ENCODE measurements around the gene OIT3. TPM values are rescaled to one million over a fixed set of nuclear protein-coding genes. Genes with fewer than 3 reads are reported as not detected.

Gene OIT3
- not detected for total RNA-seq

- no peaks in the 10 kb centered on the region for H3K4me1 ChIP-seq (replicated peaks)
- H3K4me3 ChIP-seq, result no peak within 1 kb of the TSS
- no peaks in the 10 kb centered on the region for H3K36me3 ChIP-seq
- TF ChIP-seq CTCF (IDR thresholded peaks at IDR 0.05), result no peak
- TF ChIP-seq POLR2A (IDR thresholded peaks at IDR 0.05), result no peak
- no peak for TF ChIP-seq POLR2AphosphoS5 (IDR thresholded peaks at IDR 0.05)
- no peak within 1 kb of the TSS for H3K27ac ChIP-seq
- H3K9me3 ChIP-seq, result no peaks in the 10 kb centered on the region
- no peak for DNase-seq (ENCODE audit: low spot score)
- WGBS, result 72% methylated on average over 4 of the region's 4 CpGs
- intact Hi-C loops (cut with DNase I), result no loop called here
- no peaks in the 10 kb centered on the region for H3K27me3 ChIP-seq (replicated peaks; ENCODE audit: insufficient read depth)
Observed at GRCh38 chr10:72893136-72893798, at the start of gene OIT3. Gene OIT3, plus strand, starts transcription at chr10:72893739. Its CDS starts 60 bp downstream, at chr10:72893799.

DNA sequence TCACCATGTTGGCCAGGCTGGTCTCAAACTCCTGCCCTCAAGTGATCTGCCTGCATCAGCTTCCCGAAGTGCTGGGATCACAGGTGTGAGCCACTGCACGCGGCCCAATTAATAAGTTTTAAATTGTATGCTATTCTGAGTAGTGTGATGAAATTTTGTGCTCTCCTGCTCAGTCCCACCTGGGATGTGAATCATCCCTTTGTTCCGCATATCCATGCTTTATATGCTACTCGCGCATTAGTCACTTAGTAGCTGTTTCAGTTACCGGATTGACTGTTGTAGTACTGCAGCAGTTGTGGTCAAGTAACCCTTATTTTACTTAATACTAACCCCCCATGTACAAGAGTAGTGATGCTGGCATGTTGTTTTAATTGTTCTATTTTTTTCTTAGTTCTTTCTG lies 47.3 kb upstream of the OIT3 start:
- no peaks in the 10 kb centered on the region for H3K36me3 ChIP-seq
- 87% methylated on average over 7 of the region's 7 CpGs for whole genome bisulfite sequencing
- no peaks in the 10 kb centered on the region for H3K27me3 ChIP-seq (replicated peaks; ENCODE audit: insufficient read depth)
- no peaks in the 10 kb centered on the region for H3K4me1 ChIP-seq (replicated peaks)
- no peak for TF ChIP-seq POLR2AphosphoS5 (IDR thresholded peaks at IDR 0.05)
- TF ChIP-seq CTCF (IDR thresholded peaks at IDR 0.05), result no peak
- no peak for TF ChIP-seq POLR2A (IDR thresholded peaks at IDR 0.05)
- intact Hi-C loops (cut with DNase I), result no loop called here
- H3K9me3 ChIP-seq, result no peaks in the 10 kb centered on the region
- DNase-seq (ENCODE audit: low spot score), result no peak
- no peak overlapping the region for H3K27ac ChIP-seq
- H3K4me3 ChIP-seq, result no peak overlapping the region

DNA sequence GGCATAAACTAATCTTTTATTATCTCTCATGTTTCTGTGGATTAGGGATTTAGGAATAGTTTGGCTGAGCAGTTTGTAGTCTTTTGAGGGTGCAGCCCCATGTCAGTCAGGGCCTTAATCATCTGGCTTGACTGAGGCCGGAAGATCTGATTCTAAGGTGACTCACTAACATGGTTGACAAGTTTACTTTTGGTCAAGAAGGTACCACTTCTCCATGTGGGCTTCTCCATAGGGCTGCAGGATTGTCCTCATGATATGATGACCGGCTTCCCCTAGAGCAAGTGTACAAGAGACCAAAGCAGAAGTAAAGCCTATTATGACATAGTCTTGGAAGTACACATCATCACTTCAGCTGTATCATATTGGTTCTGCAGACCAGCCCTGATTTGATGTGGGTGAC lies 45.9 kb upstream of the OIT3 start:
- TF ChIP-seq CTCF (IDR thresholded peaks at IDR 0.05) (no peak), POLR2A (IDR thresholded peaks at IDR 0.05) (no peak), POLR2AphosphoS5 (IDR thresholded peaks at IDR 0.05) (no peak)
- DNase-seq (ENCODE audit: low spot score), result no peak
- no peaks in the 10 kb centered on the region for H3K9me3 ChIP-seq
- intact Hi-C loops (cut with DNase I), result no loop called here
- H3K4me1 ChIP-seq (replicated peaks), result no peaks in the 10 kb centered on the region
- no peaks in the 10 kb centered on the region for H3K36me3 ChIP-seq
- H3K27ac ChIP-seq, result no peak overlapping the region
- 86% methylated on average over 2 of the region's 2 CpGs for whole genome bisulfite sequencing
- no peak overlapping the region for H3K4me3 ChIP-seq
- no peaks in the 10 kb centered on the region for H3K27me3 ChIP-seq (replicated peaks; ENCODE audit: insufficient read depth)

- TF ChIP-seq POLR2AphosphoS5 (IDR thresholded peaks at IDR 0.05), result no peak
- TF ChIP-seq CTCF (IDR thresholded peaks at IDR 0.05), result no peak
- no peak for TF ChIP-seq POLR2A (IDR thresholded peaks at IDR 0.05)
- no peak overlapping the region for H3K27ac ChIP-seq
- H3K9me3 ChIP-seq, result no peaks in the 10 kb centered on the region
- H3K27me3 ChIP-seq (replicated peaks; ENCODE audit: insufficient read depth), result no peaks in the 10 kb centered on the region
- H3K4me1 ChIP-seq (replicated peaks), result no peaks in the 10 kb centered on the region
- H3K36me3 ChIP-seq, result no peaks in the 10 kb centered on the region
- H3K4me3 ChIP-seq, result no peak overlapping the region
- WGBS, result 78% methylated on average over 2 of the region's 2 CpGs
- DNase-seq (ENCODE audit: low spot score), result no peak
- intact Hi-C loops (cut with DNase I), result no loop called here
Observed at GRCh38 chr10:72850861-72851260, 42.7 kb upstream of the OIT3 start.

GRCh38 chr10:72851509-72851908 lies 42.0 kb upstream of the OIT3 start:
- 100% methylated on average over 1 of the region's 1 CpG for WGBS

More at GRCh38 chr10:72851509-72851908, 42.0 kb upstream of the OIT3 start:
- no peaks in the 10 kb centered on the region for H3K36me3 ChIP-seq
- H3K27me3 ChIP-seq (replicated peaks; ENCODE audit: insufficient read depth), result no peaks in the 10 kb centered on the region
- TF ChIP-seq CTCF (IDR thresholded peaks at IDR 0.05) (no peak), POLR2AphosphoS5 (IDR thresholded peaks at IDR 0.05) (no peak), POLR2A (IDR thresholded peaks at IDR 0.05) (no peak)
- H3K9me3 ChIP-seq, result no peaks in the 10 kb centered on the region
- H3K27ac ChIP-seq, result no peak overlapping the region
- H3K4me3 ChIP-seq, result no peak overlapping the region
- DNase-seq (ENCODE audit: low spot score), result no peak
- H3K4me1 ChIP-seq (replicated peaks), result no peaks in the 10 kb centered on the region
- intact Hi-C loops (cut with DNase I), result no loop called here

All from prostate gland (tissue), 2 donors.